GM12892 (cell line): ENCODE measurements around the gene RPL7A.

ENCODE experiments used
- POLR2AphosphoS5 ChIP-seq: IDR thresholded peaks from 2 replicates; pipeline ENCODE4 v1.6.1; 2011; ENCODE audit warnings: low read depth, low read length, control low read depth
- TAF1 ChIP-seq: IDR thresholded peaks from 2 replicates; pipeline ENCODE4 v1.6.1; 2011; ENCODE audit warnings: low read depth, mild to moderate bottlenecking, control low read depth, low read length, borderline replicate concordance

DNA sequence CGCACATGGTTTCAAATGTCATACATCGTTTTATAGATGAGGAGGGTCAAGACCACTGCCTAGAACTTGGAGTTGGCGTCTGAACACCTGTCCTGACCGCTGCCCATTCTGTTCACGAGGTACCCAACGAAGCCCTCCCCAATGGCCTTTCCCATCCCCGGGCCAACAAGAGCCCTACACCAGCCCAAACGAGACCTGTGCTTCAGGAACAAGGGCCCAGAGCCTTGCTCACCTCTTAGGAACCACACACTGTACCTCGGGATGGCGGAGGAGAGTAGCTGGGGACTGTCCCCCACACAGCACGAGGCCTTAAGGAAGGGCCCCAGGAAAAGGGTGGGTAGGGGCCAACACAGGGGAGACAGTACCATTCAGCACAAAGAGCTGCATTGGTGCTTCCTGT lies 15.0 kb upstream of the RPL7A start:
- TF ChIP-seq TAF1 (no peak), POLR2AphosphoS5 (no peak)
